ENCODE data around the gene GTF2H2C. TPM values are rescaled to one million over a fixed set of nuclear protein-coding genes. Genes with fewer than 3 reads are reported as not detected.
A peak's percentile ranks its signal among the peaks of the same experiment; 100 is the strongest.
"Not testable (repeated sequence)": the region's sequence is repeated elsewhere in the genome, so short reads cannot be mapped to it uniquely, and the experiment has no call there.

The GTF2H2C gene
- total RNA-seq, 1 experiment from 2014 or later = 69.8 TPM

DNA sequence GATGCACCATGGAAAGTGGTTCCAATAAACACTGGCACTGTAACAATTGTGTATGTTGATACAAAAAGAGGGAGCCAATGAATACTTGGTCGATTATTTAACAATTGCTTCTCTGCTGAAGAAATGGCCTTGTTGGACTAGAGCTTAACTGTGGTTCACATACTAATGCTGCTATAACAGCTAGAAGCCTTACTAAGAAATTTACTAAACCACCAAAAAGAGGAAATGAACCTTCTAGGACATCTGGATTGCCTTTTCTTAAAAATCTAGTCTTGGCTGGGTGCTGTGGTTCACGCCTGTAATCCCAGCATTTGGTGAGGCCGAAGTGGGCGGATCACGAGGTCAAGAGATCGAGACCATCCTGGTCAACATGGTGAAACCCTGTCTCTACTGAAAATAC lies 42.0 kb downstream of the GTF2H2C start:
- not testable (repeated sequence) for H3K27ac ChIP-seq (ENCODE audit: low read length); H3K79me2 ChIP-seq (ENCODE audit: low read length); DNase-seq; H3K9me2 ChIP-seq (replicated peaks; ENCODE audit: insufficient read depth, low read length); H4K20me1 ChIP-seq (ENCODE audit: insufficient read depth, low read depth, low read length); H3K4me2 ChIP-seq (ENCODE audit: low read depth, low read length, poor library complexity, severe bottlenecking); H3K4me1 ChIP-seq (ENCODE audit: low read length); H3K4me3 ChIP-seq (ENCODE audit: low read length); H3K9me3 ChIP-seq (ENCODE audit: low read length); H3K36me3 ChIP-seq (ENCODE audit: insufficient read depth, low read length); H3K27me3 ChIP-seq (ENCODE audit: low read length); H3K9ac ChIP-seq (ENCODE audit: low read length); H2AFZ ChIP-seq (ENCODE audit: low read length)

DNA sequence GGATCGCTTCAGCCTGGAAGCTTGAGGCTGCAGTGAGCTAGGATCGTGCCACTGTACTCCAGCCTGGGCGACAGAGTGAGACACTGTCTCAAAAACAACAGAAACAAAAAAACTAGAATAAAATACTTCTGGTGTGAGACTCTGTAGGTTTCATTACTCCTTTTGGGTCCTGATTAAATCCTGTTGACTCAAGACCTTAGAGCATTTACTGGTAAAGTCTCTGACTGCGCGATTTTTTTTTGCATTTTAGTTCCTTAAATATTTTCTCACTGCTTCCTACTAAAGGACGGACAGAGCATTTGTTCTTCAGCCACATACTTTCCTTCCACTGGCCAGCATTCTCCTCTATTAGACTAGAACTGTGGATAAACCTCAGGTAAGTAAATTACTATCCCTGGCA lies 46.8 kb downstream of the GTF2H2C start:
- DNase-seq; H3K4me3 ChIP-seq (ENCODE audit: low read length); H3K27ac ChIP-seq (ENCODE audit: low read length); H3K36me3 ChIP-seq (ENCODE audit: insufficient read depth, low read length); H3K9me2 ChIP-seq (replicated peaks; ENCODE audit: insufficient read depth, low read length); H3K79me2 ChIP-seq (ENCODE audit: low read length); H3K9ac ChIP-seq (ENCODE audit: low read length); H3K4me2 ChIP-seq (ENCODE audit: low read depth, low read length, poor library complexity, severe bottlenecking); H3K4me1 ChIP-seq (ENCODE audit: low read length); H3K9me3 ChIP-seq (ENCODE audit: low read length); H2AFZ ChIP-seq (ENCODE audit: low read length); H3K27me3 ChIP-seq (ENCODE audit: low read length); H4K20me1 ChIP-seq (ENCODE audit: insufficient read depth, low read depth, low read length): not testable (repeated sequence)

GRCh38 chr5:69607750-69608149 lies 47.8 kb downstream of the GTF2H2C start:
- not testable (repeated sequence) for H3K4me3 ChIP-seq (ENCODE audit: low read length); H3K9me3 ChIP-seq (ENCODE audit: low read length); H3K4me2 ChIP-seq (ENCODE audit: low read depth, low read length, poor library complexity, severe bottlenecking); H3K36me3 ChIP-seq (ENCODE audit: insufficient read depth, low read length); H4K20me1 ChIP-seq (ENCODE audit: insufficient read depth, low read depth, low read length); H3K9me2 ChIP-seq (replicated peaks; ENCODE audit: insufficient read depth, low read length); H3K27me3 ChIP-seq (ENCODE audit: low read length); H3K9ac ChIP-seq (ENCODE audit: low read length); H3K4me1 ChIP-seq (ENCODE audit: low read length); H3K27ac ChIP-seq (ENCODE audit: low read length); DNase-seq; H3K79me2 ChIP-seq (ENCODE audit: low read length); H2AFZ ChIP-seq (ENCODE audit: low read length)

DNA sequence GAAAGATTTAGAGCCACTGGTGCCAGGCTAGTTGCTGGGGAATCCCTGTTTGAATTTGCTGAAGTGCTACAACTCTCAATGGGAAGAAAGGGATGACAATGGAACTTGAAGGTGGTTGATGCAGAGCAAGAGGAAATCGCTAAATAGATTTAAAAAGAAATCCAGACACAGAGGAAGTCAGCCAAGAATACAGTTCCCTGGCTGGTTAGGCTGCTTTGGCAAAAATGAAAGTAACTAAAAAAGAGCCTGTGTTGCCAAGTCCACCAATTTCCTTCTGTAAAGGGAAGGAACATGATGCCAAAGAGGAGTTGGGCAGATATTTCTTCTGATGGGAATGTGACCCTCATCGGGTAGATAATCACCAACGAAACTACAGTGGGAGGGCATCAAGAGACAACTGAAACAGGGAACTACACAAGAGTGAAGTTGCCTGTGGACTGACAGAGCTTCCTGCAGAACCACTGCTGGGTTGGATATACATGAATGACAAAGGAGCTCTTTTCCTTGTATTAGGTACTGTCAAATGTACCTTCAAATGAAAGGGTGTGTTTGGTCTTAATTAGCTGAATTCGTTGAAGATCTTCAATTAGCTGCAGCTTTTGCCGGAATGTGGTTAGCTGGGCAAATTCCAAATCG lies 49.0 kb downstream of the GTF2H2C start:
- H3K9ac ChIP-seq (ENCODE audit: low read length); H2AFZ ChIP-seq (ENCODE audit: low read length); DNase-seq; H3K4me2 ChIP-seq (ENCODE audit: low read depth, low read length, poor library complexity, severe bottlenecking); H3K9me2 ChIP-seq (replicated peaks; ENCODE audit: insufficient read depth, low read length); H3K27ac ChIP-seq (ENCODE audit: low read length); H3K36me3 ChIP-seq (ENCODE audit: insufficient read depth, low read length); H3K9me3 ChIP-seq (ENCODE audit: low read length); H3K4me3 ChIP-seq (ENCODE audit: low read length); H4K20me1 ChIP-seq (ENCODE audit: insufficient read depth, low read depth, low read length); H3K27me3 ChIP-seq (ENCODE audit: low read length); H3K79me2 ChIP-seq (ENCODE audit: low read length); H3K4me1 ChIP-seq (ENCODE audit: low read length): not testable (repeated sequence)

DNA sequence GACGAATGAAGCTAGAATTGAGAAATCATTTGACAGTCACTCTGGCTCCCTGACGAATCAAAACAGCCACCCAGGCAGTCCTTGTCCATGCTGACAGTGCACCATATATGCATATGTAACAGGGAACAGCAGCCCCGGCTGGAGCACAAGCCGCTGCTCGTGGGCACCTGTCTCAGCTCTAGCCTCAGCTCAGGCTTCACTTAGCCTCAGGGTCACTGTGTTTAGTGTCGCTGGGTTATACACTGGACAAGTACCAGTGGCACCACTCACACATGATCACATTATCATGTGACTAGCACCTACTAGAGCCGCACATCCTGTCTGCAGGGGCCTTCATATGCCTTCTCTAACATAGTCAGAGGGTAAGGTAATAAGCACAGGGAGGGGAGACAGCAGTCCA lies 54.9 kb downstream of the GTF2H2C start:
- not testable (repeated sequence) for H3K9ac ChIP-seq (ENCODE audit: low read length); H3K27me3 ChIP-seq (ENCODE audit: low read length); H3K9me3 ChIP-seq (ENCODE audit: low read length); H3K4me3 ChIP-seq (ENCODE audit: low read length); H3K4me1 ChIP-seq (ENCODE audit: low read length); H3K27ac ChIP-seq (ENCODE audit: low read length); H3K9me2 ChIP-seq (replicated peaks; ENCODE audit: insufficient read depth, low read length); DNase-seq; H4K20me1 ChIP-seq (ENCODE audit: insufficient read depth, low read depth, low read length); H3K4me2 ChIP-seq (ENCODE audit: low read depth, low read length, poor library complexity, severe bottlenecking); H3K79me2 ChIP-seq (ENCODE audit: low read length); H2AFZ ChIP-seq (ENCODE audit: low read length); H3K36me3 ChIP-seq (ENCODE audit: insufficient read depth, low read length)

- not testable (repeated sequence) for H2AFZ ChIP-seq (ENCODE audit: low read length); H3K27me3 ChIP-seq (ENCODE audit: low read length); H3K4me3 ChIP-seq (ENCODE audit: low read length); H3K9me3 ChIP-seq (ENCODE audit: low read length); H3K27ac ChIP-seq (ENCODE audit: low read length); H3K4me1 ChIP-seq (ENCODE audit: low read length); H3K9ac ChIP-seq (ENCODE audit: low read length); H3K4me2 ChIP-seq (ENCODE audit: low read depth, low read length, poor library complexity, severe bottlenecking); H3K36me3 ChIP-seq (ENCODE audit: insufficient read depth, low read length); H3K79me2 ChIP-seq (ENCODE audit: low read length); H4K20me1 ChIP-seq (ENCODE audit: insufficient read depth, low read depth, low read length); H3K9me2 ChIP-seq (replicated peaks; ENCODE audit: insufficient read depth, low read length)
- DNase-seq = peak; percentile 27
Measured at GRCh38 chr5:69631879-69632278, 71.9 kb downstream of the GTF2H2C start.

Small RNAs within 50 kb of the gene (small RNA-seq; reads per million reads assigned to genes)
- gene RNU6-724P = not detected

Other genes starting within 250 kb of the GTF2H2C start
- gene CCDC125, start 227.4 kb upstream of the GTF2H2C start, total RNA-seq (2014; rRNA removed; shearing (Covaris generic); ENCODE audit: low replicate concordance) = 7.8 and 8.9 TPM in 2 replicates
- gene AK6, start 190.7 kb upstream of the GTF2H2C start, total RNA-seq (2014; rRNA removed; shearing (Covaris generic); ENCODE audit: low replicate concordance) = 48.5 and 56.0 TPM in 2 replicates
- gene TAF9, start 190.7 kb upstream of the GTF2H2C start, total RNA-seq (2014; rRNA removed; shearing (Covaris generic); ENCODE audit: low replicate concordance) = 74.5 and 109 TPM in 2 replicates
- gene RAD17, start 190.4 kb upstream of the GTF2H2C start, total RNA-seq (2014; rRNA removed; shearing (Covaris generic); ENCODE audit: low replicate concordance) = 46.5 and 61.7 TPM in 2 replicates
- 0.11 and 0.48 TPM in 2 replicates for gene MARVELD2, start 145.1 kb upstream of the GTF2H2C start, total RNA-seq (2014; rRNA removed; shearing (Covaris generic); ENCODE audit: low replicate concordance)
- 2.8 and 3.5 TPM in 2 replicates for gene OCLN, start 67.4 kb upstream of the GTF2H2C start, total RNA-seq (2014; rRNA removed; shearing (Covaris generic); ENCODE audit: low replicate concordance)